ENCODE measurements around the gene HOXD10.

Gene HOXD10

DNA sequence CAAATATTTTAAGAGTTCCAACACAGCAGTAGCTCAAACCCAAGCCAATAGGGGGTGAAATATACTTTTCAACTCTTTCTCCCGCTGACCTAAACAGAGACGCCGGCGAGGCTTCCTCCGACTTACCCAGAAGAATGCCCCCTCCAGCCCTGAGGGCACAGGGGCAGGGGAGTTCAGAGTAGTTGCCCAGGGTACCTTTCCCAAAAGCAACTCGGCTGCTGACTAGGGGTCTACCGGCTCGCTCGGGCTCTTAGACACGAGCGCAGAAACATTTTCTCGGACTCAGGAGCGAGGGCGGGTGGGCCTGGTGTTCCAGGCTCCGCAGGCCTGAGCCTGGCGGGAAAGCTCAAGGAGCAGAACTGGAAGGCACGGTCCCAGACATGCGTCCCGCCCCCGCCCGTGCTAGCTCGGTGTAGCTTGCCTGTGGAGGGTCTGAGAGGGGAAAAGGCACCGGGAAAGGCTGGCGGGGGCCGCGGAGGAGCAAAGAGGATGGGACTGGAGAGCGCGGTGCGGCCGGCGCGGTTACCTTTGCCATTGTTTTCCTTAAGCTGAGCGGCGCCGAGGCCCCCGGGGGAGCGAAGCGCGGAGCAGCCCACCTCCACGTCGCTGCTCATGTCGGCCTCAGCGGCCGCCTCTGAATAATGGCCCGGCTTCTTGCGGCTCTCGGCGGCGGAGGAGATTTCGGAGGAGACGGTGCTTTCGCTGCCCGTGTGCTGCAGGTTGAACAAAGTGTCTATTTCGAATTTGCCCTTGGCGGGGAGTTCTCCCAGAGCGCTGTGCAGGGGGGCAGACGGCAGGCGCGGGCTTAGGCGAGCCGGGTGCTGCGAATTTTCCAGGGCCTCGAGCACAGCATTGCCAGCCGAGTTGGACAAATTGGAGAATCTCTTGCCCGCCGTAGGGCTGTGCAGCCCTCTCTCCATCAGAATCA, 33.5 kb upstream of the HOXD10 start:
- no peak for DNase-seq

DNA sequence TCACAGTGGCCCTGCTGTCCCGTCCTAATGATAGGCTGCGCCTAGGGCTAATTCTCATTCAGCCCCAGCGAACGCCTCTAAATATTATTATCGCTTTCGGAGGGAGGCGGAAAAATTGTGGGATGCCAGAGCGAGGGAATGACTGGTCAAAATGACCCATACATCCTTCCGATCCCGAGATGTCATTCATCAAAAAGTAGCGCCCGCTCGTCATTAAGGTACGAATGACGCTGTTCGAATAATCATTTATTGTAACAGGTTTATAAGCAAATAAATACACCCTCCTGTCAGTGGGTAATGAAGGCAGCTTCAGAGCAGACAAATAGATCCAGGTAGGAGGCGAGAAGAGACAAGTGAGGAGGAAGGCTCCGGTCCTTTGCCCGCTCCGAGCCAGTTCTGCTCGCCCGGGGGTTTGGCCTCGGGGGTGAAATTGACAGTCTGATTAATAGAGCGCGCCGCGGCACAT, 32.7 kb upstream of the HOXD10 start, which contains the start of gene EVX2:
EVX2 (minus strand) TSS at position 167 of the 466 bp plus-strand sequence. CDS start 186 bp downstream, outside the sequence.
- no peak for DNase-seq

DNA sequence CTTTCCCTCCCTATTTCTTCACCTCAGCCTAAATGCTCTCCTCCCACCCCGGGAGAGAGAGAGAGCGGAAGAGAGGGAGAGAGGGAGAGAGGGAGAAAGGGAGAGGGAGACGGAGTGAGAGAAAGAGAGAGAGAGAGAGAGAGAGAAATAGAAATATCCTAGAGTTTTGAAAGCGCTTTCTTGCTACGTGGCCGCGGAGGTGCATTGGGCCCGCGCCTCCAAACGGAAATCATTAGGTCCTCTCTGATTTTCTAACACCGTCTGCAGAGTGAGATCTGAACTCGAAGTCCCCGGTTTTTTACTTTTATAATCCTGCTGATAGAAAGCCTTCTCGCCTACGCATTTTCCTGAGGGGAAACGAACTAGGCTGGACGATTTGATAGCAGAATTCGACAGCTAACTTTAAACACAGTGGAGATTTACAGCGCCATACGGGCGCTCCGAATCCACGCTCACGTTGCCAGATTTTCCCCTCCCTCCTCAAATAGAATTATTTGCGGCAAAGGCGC, 31.9 kb upstream of the HOXD10 start:
- no peak for DNase-seq

DNA sequence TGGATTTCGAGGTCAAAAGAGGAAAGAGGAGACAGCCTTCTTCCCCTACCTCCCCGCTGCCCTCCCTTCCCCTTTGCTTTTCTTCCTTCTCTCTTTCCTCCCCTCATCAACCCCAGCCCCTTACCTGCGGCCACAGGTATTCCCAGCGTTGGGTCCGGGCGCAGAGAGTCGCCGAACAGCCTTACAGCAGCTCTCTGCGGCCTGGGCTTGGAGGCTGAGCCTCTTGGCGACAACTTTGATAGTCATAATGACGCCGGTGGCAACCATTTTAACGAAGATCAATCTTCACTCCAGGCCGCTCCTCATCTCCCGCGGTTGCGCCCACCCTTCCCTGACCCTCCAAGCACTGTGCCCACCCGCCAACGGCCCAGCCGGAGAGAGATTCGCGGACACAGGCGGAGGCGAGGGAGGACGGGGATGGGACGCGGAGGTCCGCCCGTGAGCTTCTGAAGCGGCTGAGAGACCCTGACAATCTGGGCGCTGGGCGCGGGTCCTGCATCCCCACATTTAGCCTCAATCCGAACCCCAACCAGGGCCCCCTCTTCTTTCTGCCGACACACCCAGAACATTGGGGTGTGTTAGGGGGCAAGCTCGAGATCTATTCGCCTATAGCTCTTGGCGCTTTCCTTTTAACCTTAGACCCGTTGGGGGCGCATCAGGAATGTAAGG, 31.3 kb upstream of the HOXD10 start:
- no peak for DNase-seq

DNA sequence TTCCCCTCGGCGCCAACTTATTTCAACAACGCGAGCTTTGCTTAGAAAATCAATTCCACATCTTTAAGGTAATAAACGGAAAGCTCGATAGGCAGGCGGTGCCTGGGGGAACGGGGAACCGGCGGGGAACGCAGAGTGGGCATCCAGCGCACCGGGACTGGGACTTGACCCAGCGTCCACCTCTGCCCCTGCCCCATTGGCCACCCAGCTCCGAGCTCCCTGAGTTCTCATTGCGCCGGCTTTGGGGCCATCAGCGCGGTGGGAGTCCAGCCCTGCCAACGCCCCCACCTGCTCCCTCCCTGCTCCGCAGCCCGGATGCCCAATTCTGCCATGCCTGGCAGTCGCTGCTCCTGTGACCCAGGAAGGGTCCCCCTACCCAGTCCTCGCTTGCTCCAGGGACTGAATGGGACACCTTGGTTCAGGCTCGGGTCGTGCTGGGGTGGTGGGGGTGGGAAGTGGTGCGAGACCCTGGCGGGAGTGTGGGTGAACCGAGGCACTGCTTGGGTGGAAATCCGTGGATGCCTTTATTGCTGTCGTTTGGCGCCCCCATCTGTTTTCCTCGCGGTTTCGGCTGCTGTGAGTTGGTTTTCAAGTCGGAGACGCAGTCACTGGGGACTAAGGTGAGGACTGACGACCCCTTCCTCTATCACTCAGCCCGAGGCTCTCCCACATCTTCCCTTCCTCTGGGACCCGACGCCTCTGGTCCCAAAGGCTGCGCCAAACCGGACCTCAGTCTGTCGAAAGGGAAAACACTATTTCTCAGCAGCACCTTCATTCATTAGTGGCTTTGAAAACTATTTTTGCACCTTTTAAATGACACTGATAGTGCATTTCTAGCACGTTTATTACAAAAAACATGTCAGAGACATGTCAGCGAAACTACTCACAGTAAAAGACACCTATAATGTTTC, 30.5 kb upstream of the HOXD10 start:
- DNase-seq, result no peak

DNA sequence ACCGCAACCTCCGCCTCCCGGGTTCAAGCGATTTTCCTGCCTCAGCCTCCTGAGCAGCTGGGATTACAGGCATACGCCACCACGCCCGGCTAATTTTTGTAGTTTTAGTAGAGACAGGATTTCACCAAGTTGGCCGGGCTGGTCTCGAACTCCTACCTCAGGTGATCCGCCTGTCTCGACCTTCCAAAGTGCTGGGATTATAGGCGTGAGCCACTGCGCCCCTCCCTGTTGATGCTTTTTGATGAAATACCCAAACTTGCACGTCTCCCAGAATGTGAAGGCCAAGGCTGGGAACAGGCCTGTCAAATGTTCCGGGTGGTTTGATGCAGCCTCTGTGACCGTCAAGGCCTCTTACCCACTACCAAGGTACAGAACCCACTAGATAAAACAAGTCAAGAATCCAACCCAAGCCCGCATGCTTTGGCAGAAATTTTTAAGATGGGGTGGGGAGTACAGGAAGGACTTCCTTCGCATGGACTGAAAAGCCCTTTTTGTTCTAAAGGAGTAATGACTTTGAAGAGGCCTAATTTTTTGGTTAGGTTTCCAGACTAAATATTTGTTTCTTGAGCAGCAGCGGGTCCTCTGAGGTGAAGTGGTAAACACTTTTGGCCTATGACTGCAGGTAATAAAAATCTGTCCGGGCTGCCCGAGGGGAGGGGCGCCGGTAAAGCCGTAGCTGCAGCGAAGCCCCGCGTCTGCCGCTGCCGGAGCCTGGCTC, 29.1 kb upstream of the HOXD10 start:
- no peak for DNase-seq

DNA sequence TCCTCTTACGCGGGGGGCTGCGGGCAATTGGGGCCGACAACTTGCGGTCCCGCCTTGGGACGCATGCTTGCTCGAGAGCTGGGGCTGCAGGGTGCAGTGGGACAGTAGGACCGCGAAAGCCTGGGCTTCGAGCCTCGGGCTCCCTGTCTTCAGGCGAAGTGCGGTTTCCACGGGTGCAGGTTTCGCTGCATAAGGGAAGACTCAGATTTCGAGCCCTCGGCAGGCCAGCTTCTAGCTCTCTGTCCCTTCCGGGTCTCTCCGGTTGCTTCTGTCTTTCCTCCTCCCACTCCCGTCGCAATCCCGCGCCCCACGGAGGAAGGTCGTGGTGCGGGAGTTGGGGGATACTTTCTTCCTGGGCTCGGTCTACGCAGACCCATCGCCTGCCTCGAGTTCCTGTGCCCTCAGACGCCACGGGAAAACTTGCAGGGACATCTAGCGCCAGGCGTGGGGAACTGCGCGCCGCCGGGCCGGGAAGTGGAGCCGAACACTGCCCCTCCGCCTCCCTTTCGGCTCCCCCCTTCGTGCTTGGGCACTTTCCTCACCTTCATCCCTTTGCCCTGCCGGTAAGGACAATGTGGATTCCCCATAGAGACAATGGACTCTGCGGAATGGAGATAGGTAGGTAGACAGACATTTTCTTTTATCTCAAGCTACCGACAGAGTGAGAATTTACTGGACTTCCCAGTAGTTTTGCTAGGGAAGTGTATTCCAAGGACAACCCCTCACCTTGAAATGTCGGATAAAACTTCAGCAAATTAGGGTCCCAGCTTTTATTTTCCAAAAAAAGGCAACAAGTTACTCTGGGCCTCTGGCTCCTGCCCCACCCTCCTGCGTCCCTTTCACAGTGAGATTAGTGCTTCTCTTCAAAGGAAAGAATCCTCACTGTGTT, 28.3 kb upstream of the HOXD10 start:
- peak; percentile 35 for DNase-seq

DNA sequence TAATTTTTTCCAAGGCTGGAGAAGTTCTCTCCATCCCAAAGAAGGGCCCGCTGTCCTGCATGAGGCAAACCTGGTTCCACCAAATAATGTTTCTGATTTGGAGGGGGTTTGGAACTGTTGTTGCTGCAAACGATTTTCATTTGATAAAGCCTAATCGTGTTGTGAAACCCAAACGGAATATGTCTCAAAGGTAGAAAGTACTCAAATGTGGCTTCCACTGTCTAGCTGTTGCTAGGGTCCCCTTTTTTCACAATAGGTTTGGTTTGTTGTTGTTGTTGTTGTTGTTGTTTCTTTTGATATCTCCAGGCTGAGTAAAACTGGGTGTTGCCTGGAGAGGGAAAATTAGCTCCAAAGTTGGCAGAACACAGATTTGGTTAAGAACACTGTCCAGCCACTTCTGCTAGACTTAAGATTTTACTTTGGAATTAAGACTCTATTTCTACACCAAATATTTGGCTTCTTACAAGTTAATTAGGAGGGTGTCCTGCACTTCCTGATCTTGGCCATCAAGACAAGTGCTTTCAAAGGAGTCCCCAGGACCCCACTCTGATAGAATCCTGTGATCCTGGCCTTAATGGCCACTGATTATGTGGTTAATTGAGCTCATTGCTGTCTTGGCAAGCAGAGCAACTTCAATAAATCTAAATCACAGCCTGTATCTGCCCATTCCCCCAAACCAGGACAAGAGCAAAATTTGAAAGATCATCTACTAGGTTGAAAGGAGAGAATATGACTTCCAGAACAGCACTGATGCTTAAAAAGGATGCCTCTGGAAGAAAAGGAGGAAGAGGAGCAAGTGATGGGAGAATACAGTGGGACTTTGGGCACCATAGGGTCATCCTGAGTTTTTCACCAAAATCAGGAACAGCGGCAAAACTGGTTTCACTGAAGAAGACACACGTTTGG, 27.4 kb upstream of the HOXD10 start:
- DNase-seq, result no peak

DNA sequence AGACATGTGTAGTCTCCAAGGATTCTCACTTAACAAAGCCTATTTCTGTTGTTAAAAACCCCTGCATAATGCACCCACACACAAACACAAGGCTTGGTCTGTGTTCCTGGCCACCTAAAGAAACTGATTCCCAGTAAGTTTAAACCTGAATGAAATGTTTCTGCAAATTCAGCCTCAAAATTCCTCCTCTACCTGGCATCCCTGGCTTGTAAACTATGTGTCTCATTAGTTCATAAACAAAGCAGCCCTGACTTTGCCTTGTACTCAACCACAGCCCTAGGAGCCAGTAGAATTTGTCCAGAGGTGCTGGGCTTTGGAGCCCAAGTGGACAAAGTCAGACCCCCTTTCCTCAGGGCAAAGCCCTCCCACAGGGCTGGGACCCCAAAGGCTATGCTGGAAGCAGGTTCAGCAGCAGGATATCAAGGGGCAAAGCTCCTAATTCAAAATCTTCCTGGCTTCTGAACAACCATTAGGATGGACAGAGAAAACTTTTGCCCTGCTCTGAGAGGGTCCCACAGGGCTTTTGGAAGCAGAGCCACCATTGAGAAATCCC, 26.7 kb upstream of the HOXD10 start:
- no peak for DNase-seq

DNA sequence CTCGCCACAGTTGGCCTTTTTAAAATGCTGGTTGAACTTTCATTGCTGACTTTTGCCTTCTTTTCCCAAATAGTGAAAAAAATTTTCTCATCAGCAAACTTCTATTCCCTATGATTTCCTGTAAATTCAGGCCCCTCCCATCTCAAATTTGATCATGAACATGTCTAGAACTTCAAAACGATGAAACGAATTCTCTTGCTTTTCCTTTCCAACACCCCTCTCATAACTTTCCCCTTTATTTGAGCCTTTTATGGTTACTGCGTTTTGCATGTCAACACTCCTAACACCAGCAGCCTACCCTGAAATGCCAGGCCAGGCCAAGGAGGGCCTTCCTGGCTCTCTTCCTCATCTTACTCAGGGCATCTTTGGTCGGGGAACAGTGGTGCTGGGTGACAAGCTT, 25.7 kb upstream of the HOXD10 start:
- no peak for DNase-seq

DNA sequence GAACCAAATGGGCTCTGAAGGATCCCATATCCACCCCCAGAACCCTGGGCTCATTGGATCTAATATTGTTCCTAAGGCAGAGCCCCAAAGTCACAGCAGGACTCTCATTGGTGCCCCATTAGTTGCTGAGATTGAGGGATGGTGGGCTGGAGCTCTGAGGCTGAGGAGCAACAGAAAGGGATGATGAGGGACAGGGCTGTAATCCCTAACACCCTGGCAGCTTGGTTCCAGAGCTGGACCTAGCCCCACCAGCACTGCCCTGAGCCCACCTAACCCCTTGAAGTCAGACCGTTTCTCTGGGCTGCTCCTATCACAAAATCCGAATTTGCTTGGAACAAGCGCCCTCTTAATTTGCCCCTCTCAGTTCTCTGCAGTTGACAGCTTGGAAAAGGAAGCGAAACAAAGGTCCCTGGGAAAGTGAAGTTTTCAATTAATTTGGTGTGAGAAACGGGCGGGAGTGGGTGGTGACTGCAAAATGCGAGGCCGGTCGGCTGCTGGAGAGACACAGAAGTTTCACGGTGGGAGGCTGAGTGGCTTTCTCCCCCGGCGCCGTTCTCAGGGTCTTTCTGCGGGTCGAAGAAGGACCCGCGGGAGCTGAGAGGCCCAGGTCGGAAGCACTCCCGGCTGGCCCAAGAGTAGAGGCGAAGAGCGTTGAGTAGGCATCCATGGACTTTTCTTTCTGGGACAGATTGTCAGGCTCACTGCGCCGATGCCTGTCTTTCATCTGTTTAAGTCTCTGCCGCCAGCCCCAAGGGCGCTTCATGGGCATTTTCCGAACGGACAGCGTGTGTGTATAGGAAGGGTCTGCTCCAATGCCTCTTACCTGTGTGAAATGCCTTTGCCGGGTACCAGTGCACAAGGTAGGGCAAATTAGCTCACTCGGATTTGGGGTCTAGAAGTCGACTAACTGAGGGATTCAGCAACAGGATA, 25.0 kb upstream of the HOXD10 start:
- DNase-seq, result no peak

DNA sequence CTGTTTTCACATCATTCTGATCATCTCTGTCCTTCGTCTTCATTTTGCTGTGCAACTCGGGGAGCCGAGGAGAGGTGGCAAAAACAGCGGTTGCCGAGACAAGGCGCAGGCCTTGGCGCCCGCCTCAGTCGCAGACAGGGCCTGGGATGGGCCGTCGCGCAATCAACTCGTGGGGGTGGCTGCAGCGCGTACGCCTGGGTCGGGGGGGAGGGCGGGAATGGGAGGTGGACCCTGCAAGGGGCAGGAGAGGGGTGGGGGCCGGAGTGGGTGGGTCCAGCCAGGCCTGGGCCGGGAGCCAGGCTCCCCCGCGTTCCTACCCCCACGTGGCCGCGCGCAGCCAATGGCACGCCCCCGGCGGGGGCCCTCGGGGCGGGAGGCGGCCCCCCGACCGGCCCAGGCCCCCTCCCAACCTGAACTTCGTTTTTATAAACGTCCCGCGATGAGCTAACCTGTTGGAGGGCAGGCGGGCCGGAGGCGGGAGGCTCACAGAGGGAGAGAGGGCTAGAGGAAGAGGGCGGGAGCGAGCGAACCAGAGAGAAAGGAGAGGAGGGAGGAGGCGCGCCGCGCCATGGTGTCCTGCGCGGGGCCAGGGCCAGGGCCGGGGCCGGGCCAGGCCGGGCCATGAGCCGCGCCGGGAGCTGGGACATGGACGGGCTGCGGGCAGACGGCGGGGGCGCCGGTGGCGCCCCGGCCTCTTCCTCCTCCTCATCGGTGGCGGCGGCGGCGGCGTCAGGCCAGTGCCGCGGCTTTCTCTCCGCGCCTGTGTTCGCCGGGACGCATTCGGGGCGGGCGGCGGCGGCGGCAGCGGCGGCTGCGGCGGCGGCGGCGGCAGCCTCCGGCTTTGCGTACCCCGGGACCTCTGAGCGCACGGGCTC, 24.1 kb upstream of the HOXD10 start, which contains the start of gene HOXD13:
HOXD13 (plus strand) TSS at position 452 of the 875 bp plus-strand sequence; CDS start at position 622, 170 bp downstream.
- no peak for DNase-seq

DNA sequence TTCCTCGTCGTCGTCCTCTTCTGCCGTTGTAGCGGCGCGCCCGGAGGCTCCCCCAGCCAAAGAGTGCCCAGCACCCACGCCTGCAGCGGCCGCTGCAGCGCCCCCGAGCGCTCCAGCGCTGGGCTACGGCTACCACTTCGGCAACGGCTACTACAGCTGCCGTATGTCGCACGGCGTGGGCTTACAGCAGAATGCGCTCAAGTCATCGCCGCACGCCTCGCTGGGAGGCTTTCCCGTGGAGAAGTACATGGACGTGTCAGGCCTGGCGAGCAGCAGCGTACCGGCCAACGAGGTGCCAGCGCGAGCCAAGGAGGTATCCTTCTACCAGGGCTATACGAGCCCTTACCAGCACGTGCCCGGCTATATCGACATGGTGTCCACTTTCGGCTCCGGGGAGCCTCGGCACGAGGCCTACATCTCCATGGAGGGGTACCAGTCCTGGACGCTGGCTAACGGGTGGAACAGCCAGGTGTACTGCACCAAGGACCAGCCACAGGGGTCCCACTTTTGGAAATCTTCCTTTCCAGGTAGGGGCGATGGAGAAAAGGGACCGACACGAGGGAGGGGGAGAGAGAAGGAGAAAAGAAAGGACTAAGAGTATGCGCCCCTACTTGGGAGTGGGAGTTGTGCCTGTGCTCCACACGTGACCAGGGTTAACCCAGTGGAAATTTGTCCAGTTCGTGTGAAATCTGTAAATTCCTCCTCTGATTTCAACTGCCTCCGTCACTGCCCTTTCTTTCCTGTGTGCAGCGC, 23.3 kb upstream of the HOXD10 start:
- DNase-seq, result no peak

DNA sequence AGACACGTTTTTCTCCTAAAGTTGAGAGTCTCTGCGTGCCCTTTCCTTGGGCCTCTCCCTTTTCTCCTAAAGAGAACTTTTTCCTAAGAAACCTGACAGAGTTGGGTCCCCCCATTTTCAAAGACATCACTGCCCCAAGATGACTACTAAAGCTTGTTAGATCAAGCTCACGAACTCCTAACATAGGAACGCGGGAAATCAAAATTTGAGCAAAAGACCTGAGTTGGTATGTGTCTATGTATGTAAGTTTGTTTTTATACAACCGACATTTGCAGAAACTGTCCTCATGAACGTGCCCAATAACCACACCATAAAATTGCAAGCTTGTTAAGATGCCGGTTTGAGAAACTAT, 22.7 kb upstream of the HOXD10 start:
- DNase-seq, result no peak

DNA sequence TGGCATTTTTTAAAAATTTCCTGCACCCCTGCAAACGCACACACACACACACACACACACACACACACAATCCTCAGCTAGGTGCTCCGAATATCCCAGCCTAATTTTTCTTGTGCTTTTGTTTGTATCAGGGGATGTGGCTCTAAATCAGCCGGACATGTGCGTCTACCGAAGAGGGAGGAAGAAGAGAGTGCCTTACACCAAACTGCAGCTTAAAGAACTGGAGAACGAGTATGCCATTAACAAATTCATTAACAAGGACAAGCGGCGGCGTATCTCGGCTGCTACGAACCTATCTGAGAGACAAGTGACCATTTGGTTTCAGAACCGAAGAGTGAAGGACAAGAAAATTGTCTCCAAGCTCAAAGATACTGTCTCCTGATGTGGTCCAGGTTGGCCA, 22.2 kb upstream of the HOXD10 start:
- DNase-seq, result no peak

DNA sequence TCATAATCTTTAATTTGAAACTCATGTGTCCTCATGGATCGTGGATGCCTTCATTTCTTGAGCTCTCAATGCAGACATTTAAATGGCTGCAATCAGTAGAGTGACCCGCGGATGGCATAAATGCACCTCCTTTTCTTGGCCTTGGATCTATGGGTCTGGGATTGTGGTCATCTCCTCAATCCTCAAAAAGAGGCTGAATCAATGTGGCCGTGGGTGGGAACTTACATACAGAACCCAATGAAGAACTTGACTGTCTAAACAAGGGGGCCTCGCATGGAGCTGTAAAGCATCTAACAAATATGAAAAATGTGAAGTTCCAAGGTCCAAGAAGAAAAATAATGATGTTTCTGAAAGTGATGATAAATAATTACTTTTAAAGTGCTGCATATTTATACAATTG, 21.2 kb upstream of the HOXD10 start:
- no peak for DNase-seq
